Skeletal muscle tissue (tissue), 4 donors: ENCODE data around the gene MCOLN3. TPM values are rescaled to one million over a fixed set of nuclear protein-coding genes. Genes with fewer than 3 reads are reported as not detected.
A peak's percentile ranks its signal among the peaks of the same experiment; 100 is the strongest.

Experiments used
- H3K27ac ChIP-seq: one replicate; pipeline ENCODE4 v1.7.0; 2013; ENCODE audit warnings: mild to moderate bottlenecking, low read depth, low read length, inconsistent platforms
- H3K27me3 ChIP-seq, 3 donors: one replicate each; pipeline ENCODE4 v1.7.0; 2013; ENCODE audit warnings: low read length in 3 of 3; ENCODE audit not compliant: control insufficient read depth in 3 of 3, insufficient read depth in 3 of 3
- H3K36me3 ChIP-seq, 3 donors: one replicate each; pipeline ENCODE4 v1.7.0; 2013; ENCODE audit warnings: low read length in 3 of 3; ENCODE audit not compliant: control insufficient read depth in 3 of 3, insufficient read depth in 3 of 3
- H3K4me1 ChIP-seq, 3 donors: one replicate each; pipeline ENCODE4 v1.7.0; 2013; ENCODE audit warnings: low read length in 3 of 3, mild to moderate bottlenecking in 3 of 3; ENCODE audit not compliant: control insufficient read depth in 3 of 3, insufficient read depth in 3 of 3
- H3K4me3 ChIP-seq, 3 donors: one replicate each; pipeline ENCODE4 v1.7.0; 2013; ENCODE audit warnings: low read length in 3 of 3
- H3K9ac ChIP-seq, 3 donors: one replicate each; pipeline ENCODE4 v1.7.0; 2013; ENCODE audit warnings: low read length in 3 of 3, mild to moderate bottlenecking in 3 of 3, moderate library complexity in 2 of 3, low read depth in 1 of 3
- H3K9me3 ChIP-seq, 3 donors: one replicate each; pipeline ENCODE4 v1.7.0; 2013; ENCODE audit warnings: low read length in 3 of 3; ENCODE audit not compliant: control insufficient read depth in 3 of 3
- total RNA-seq: library from RNA; depleted of rRNA; stranded (reverse); fragments of >200 nt; gene quantifications from one replicate; pipeline ENCODE4 v1.2.3, GENCODE V29; 2014
- donor health status: Osteomylitis.

The MCOLN3 gene
- total RNA-seq, 1 donor from 2014 or later = 0.52 TPM

DNA sequence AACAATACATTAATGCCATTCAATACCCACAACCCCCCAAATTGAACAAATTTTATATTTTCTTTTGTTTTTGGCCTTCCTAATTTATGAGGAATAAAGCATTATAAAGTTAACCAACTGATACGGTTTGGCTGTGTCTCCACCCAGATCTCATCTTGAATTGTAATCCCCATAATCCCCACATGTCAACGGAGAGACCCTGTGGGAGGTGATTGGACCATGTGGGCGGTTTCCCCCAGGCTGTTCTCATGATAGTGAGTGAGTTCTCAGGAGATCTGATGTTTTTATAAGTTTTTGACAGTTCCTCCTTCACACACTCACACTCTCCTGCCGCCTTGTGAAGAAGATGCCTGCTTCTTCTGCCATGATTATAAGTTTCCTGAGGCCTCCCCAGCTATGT, 6.4 kb upstream of the MCOLN3 start:
- Histone ChIP-seq H3K27me3 (peaks cover 3% of the 10 kb centered on the region in 3 donors), H3K4me3 (no peak overlapping the region), H3K9ac (no peak overlapping the region), H3K9me3 (no peaks in the 10 kb centered on the region), H3K4me1 (no peaks in the 10 kb centered on the region), H3K36me3 (no peaks in the 10 kb centered on the region), H3K27ac (no peak overlapping the region)

- no peak overlapping the region for H3K27ac ChIP-seq
- H3K27me3 ChIP-seq = peaks cover 23 to 40% (median 35%) of the 10 kb centered on the region in 3 donors
- H3K9ac ChIP-seq = no peak overlapping the region
- H3K9me3 ChIP-seq = no peaks in the 10 kb centered on the region
- peaks cover 0 to 6% (median 4%) of the 10 kb centered on the region in 3 donors for H3K4me1 ChIP-seq
- no peak overlapping the region for H3K4me3 ChIP-seq
- no peaks in the 10 kb centered on the region for H3K36me3 ChIP-seq
Measured at GRCh38 chr1:85049735-85050166, 1.5 kb upstream of the MCOLN3 start.

GRCh38 chr1:85047472-85048295, 616 bp downstream of the MCOLN3 start:
- Histone ChIP-seq H3K9me3 (no peaks in the 10 kb centered on the region), H3K36me3 (no peaks in the 10 kb centered on the region), H3K4me1 (peaks cover 0 to 6% (median 4%) of the 10 kb centered on the region in 3 donors), H3K9ac (no peak overlapping the region), H3K27ac (no peak overlapping the region), H3K4me3 (peak overlapping the region; percentile 23 to 46 (median 32)), H3K27me3 (peaks cover 23 to 40% (median 38%) of the 10 kb centered on the region in 3 donors)

DNA sequence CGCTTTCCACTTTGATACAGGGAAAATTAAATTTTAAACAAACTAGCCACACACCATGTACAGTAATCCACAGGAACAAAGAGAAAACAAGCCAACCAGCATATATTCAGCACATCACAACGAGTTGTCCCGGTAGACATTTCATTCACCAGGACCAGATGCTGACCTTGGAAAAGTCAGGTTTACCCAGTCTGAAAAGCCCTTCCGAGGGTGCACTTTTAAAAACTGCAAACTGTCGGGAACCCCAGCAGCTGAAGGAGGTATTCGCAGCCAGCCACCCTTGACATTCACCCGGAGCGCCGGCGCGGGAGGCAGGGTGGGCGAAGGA, 1.2 kb downstream of the MCOLN3 start:
- Histone ChIP-seq H3K4me1 (peaks cover 0 to 6% (median 4%) of the 10 kb centered on the region in 3 donors), H3K36me3 (no peaks in the 10 kb centered on the region), H3K27me3 (peaks cover 23 to 40% (median 38%) of the 10 kb centered on the region in 3 donors), H3K9ac (no peak overlapping the region), H3K4me3 (no peak overlapping the region), H3K27ac (no peak overlapping the region), H3K9me3 (no peaks in the 10 kb centered on the region)

GRCh38 chr1:85042413-85042812, 5.9 kb downstream of the MCOLN3 start:
- Histone ChIP-seq H3K4me1 (no peaks in the 10 kb centered on the region), H3K9ac (no peak overlapping the region), H3K36me3 (no peaks in the 10 kb centered on the region), H3K27me3 (peaks cover 9 to 21% (median 16%) of the 10 kb centered on the region in 3 donors), H3K9me3 (no peaks in the 10 kb centered on the region), H3K4me3 (no peak overlapping the region), H3K27ac (no peak overlapping the region)

DNA sequence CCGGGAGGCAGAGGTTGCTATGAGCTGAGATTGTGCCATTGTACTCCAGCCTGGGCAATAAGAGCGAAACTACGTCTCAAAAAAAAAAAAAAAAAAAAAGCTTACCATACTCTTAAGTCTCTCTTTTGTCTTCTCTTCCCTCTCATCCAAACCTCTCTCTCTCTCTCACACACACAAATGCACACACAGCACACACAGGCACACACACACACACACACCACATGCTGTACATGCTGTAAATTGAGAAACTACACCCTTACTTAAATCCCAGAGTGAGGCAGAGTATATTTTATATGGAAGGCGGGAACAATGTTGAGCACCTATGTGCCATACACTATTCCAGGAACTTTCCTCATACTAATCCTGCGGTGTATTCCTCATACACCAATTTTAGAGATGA, 6.5 kb downstream of the MCOLN3 start:
- H3K4me3 ChIP-seq = no peak overlapping the region
- H3K9me3 ChIP-seq = no peaks in the 10 kb centered on the region
- no peak overlapping the region for H3K9ac ChIP-seq
- no peaks in the 10 kb centered on the region for H3K36me3 ChIP-seq
- H3K27ac ChIP-seq = no peak overlapping the region
- H3K27me3 ChIP-seq = peaks cover 4 to 15% (median 11%) of the 10 kb centered on the region in 3 donors
- H3K4me1 ChIP-seq = no peaks in the 10 kb centered on the region

DNA sequence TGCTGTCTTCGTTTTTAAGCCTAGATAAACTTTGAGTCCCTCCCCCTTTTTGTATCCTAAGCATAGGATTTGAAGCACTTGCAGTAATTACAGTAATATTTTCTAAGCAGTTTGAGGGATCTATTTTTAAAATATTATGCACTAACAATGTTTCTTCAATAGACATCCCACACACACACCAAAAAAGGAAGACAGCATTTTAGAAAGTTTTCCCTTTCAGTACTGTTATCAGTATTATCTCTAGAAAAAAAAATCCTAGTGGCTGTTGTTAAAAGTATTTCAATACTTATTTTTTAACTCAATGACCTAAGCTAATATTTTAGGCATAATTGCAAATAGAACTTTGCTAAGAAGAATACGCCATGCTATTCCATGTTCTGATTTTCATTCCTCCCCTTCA, 15.1 kb downstream of the MCOLN3 start:
- no peak overlapping the region for H3K4me3 ChIP-seq
- H3K9ac ChIP-seq = no peak overlapping the region
- H3K9me3 ChIP-seq = no peaks in the 10 kb centered on the region
- no peak overlapping the region for H3K27ac ChIP-seq
- peaks cover 0 to 4% (median 0%) of the 10 kb centered on the region in 3 donors for H3K27me3 ChIP-seq
- H3K36me3 ChIP-seq = no peaks in the 10 kb centered on the region
- no peaks in the 10 kb centered on the region for H3K4me1 ChIP-seq

GRCh38 chr1:85030536-85030935, 17.8 kb downstream of the MCOLN3 start:
- Histone ChIP-seq H3K9me3 (no peaks in the 10 kb centered on the region), H3K27ac (no peak overlapping the region), H3K4me3 (no peak overlapping the region), H3K4me1 (no peaks in the 10 kb centered on the region), H3K9ac (no peak overlapping the region), H3K36me3 (no peaks in the 10 kb centered on the region), H3K27me3 (no peaks in the 10 kb centered on the region)

GRCh38 chr1:85028151-85028550, 20.1 kb downstream of the MCOLN3 start:
- Histone ChIP-seq H3K9me3 (no peaks in the 10 kb centered on the region), H3K27me3 (no peaks in the 10 kb centered on the region), H3K27ac (no peak overlapping the region)

GRCh38 chr1:85027242-85027983, 20.9 kb downstream of the MCOLN3 start:
- H3K4me1 ChIP-seq = no peaks in the 10 kb centered on the region
- no peaks in the 10 kb centered on the region for H3K36me3 ChIP-seq
- H3K27me3 ChIP-seq = no peaks in the 10 kb centered on the region
- H3K9me3 ChIP-seq = no peaks in the 10 kb centered on the region
- H3K4me3 ChIP-seq = no peak overlapping the region
- H3K9ac ChIP-seq = no peak overlapping the region
- no peak overlapping the region for H3K27ac ChIP-seq

More at GRCh38 chr1:85028151-85028550, 20.1 kb downstream of the MCOLN3 start:
- H3K4me1 ChIP-seq = no peaks in the 10 kb centered on the region
- H3K4me3 ChIP-seq = no peak overlapping the region
- no peaks in the 10 kb centered on the region for H3K36me3 ChIP-seq
- H3K9ac ChIP-seq = no peak overlapping the region
